CD4-positive, alpha-beta T cell (primary cell): Measurements from ENCODE around the gene SYTL3. TPM values are rescaled to one million over a fixed set of nuclear protein-coding genes. Genes with fewer than 3 reads are reported as not detected.

Source experiments
- ATAC-seq: fragments of 200-7000 bp; cut with Tn5 transposase; one replicate; pipeline ENCODE4 v1.10.0; 2022; ENCODE audit warnings: mild to moderate bottlenecking; ENCODE audit not compliant: poor library complexity
- CTCF ChIA-PET: fragments of 350-600 bp; sonication (Branson Sonifier 250); formaldehyde crosslinking; loops from one replicate; lab custom pipeline; 2021; ENCODE audit warnings: antibody characterized with exemption, inconsistent platforms; lab: Charles Lee
- POLR2A ChIA-PET: fragments of 350-600 bp; sonication (Branson Sonifier 250); formaldehyde crosslinking; loops from one replicate; lab custom pipeline; 2021; ENCODE audit warnings: antibody characterized with exemption, inconsistent platforms; lab: Charles Lee
- DNase-seq, 14 experiments: peaks; one replicate each; pipeline ENCODE4 v3.0.0-alpha.2; 2013 to 2020; ENCODE audit warnings: mixed read lengths in 2 of 14
- H3K27ac ChIP-seq, 2 donors: one replicate each; pipeline versions ENCODE4 v1.5.1 to v1.7.0; 2013; ENCODE audit warnings: low read length in 2 of 2, low read depth in 1 of 2, mild to moderate bottlenecking in 1 of 2
- H3K27me3 ChIP-seq, 2 experiments: 1 replicate in 1 of 2; 2 replicates in 1 of 2; pipeline versions ENCODE4 v1.6.1 to v1.7.0; 2013; ENCODE audit warnings: low read length in 2 of 2, control low read depth in 1 of 2, mild to moderate bottlenecking in 1 of 2, moderate library complexity in 1 of 2; ENCODE audit not compliant: insufficient read depth in 2 of 2, control insufficient read depth in 1 of 2
- H3K36me3 ChIP-seq: one replicate; pipeline ENCODE4 v1.6.1; 2013; ENCODE audit warnings: low read length, control low read depth; ENCODE audit not compliant: insufficient read depth
- H3K4me1 ChIP-seq: one replicate; pipeline ENCODE4 v1.6.1; 2013; ENCODE audit warnings: low read length, control low read depth; ENCODE audit not compliant: insufficient read depth
- H3K4me3 ChIP-seq: one replicate; pipeline ENCODE4 v1.5.1; 2013; ENCODE audit warnings: mild to moderate bottlenecking, low read length, moderate library complexity
- H3K9me3 ChIP-seq, 2 experiments: 1 replicate in 1 of 2; 2 replicates in 1 of 2; pipeline versions ENCODE4 v1.6.1 to v1.7.0; 2013; ENCODE audit warnings: low read length in 2 of 2, mild to moderate bottlenecking in 2 of 2, control low read depth in 1 of 2, moderate library complexity in 1 of 2; ENCODE audit not compliant: control insufficient read depth in 1 of 2, insufficient read depth in 1 of 2
- H3K27ac Mint-ChIP-seq: one replicate; pipeline ENCODE4 v1.8.0; 2020; ENCODE audit warnings: mixed read lengths
- H3K27me3 Mint-ChIP-seq: one replicate; pipeline ENCODE4 v1.8.0; 2021; ENCODE audit warnings: mixed read lengths
- H3K36me3 Mint-ChIP-seq: one replicate; pipeline ENCODE4 v1.8.0; 2021; ENCODE audit warnings: low read depth, mixed read lengths
- H3K4me1 Mint-ChIP-seq: one replicate; pipeline ENCODE4 v1.8.0; 2021; ENCODE audit warnings: low read depth, mixed read lengths
- H3K4me3 Mint-ChIP-seq: one replicate; pipeline ENCODE4 v1.8.0; 2020; ENCODE audit warnings: mild to moderate bottlenecking, mixed read lengths
- H3K9me3 Mint-ChIP-seq: one replicate; pipeline ENCODE4 v1.8.0; 2020; ENCODE audit warnings: mixed read lengths
- intact Hi-C, 2 experiments: fragments of 100-400 bp; cut with DNase I in 1 of 2; cut with micrococcal nuclease in 1 of 2; formaldehyde crosslinking; loops; one replicate each; pipeline versions ENCODE4 v1.15.1 to v1.9.0; 2023 to 2025; cut with DNase I, micrococcal nuclease
- total RNA-seq, 174 experiments: library from RNA in 2 of 174; stranded (reverse) in 2 of 174; gene quantifications; one replicate each; pipeline ENCODE4 v1.2.3 and lab custom pipeline; 2021 to 2026
- TF ChIP-seq, protein P1 (sequence below): fragments of 200-600 bp; IDR thresholded peaks from one replicate; pipeline ENCODE4 v1.8.0; 2022; ENCODE audit warnings: antibody characterized with exemption, mild to moderate bottlenecking

SYTL3 gene
- total RNA-seq, 2 experiments from 2014 or later: 41.2 to 42.7 TPM

DNA sequence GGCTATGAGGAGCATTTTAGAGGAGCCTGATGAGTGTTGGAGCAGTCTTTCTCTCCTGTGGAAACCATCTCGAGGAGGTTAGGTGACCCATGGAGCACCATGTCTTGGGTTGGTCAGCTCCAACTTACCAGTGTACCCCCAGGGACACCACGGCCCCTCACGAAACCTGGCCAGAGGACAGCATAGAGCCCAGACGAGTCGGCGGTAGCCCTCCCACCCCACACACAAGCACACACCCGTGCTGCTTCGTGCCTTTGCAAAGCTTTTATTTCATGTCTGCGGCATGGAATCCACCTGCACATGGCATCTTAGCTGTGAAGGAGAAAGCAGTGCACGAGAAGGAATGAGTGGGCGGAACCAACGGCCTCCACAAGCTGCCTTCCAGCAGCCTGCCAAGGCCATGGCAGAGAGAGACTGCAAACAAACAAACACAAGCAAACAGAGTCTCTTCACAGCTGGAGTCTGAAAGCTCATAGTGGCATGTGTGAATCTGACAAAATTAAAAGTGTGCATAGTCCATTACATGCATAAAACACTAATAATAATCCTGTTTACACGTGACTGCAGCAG is 115.7 kb downstream of the SYTL3 start:
- POLR2A ChIA-PET: no interaction called here
- peak; percentile 10 for ATAC-seq

DNA sequence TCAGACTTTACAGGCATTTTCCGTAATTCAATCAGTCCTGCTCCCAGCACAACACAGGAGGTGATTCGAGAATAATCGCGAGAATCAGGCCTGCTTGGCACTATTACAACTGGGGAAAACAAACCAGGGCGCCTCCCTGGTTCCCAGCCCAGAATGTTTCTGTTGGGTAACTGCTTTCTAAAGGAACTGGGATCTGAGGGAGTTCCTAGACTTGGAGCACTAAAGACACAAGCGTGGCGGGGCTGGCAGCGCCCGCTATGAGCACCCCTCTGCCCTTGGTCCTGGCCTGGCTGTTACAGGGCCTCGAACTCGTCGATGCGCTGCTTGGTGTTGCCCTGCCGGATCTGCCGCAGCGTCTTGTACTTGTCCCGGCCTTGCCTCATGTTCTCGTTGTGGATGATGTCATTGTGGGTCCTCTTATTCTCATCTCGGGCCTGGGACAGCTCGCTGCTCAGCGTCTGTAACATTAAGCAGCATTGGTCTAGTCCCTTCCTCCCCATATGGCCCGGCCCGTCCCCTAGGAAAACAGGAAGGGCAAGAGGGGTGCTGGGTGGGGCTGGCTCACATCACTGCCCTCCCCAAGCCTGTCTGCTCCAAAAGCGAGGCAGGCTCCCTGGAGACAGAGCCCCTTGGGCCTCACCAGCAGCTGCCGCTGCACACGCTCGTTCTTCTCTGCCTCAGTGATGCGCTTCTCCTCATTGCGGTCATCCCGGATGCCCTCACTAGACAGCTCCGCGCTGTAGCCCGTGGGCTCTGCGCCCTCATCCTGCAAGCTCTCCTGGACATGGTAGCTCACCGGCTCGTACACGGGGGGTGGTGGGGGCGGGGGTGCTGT is 117.0 kb downstream of the SYTL3 start:
- peak in 1 of 14 experiments; percentile 44 for DNase-seq
- Histone ChIP-seq H3K4me1 (peaks cover 14% of the 10 kb centered on the region), H3K36me3 (peaks cover 97% of the 10 kb centered on the region), H3K9me3 (peaks cover 0 to 8% of the 10 kb centered on the region in 2 experiments), H3K27ac (no peak overlapping the region), H3K27me3 (no peaks in the 10 kb centered on the region), H3K4me3 (no peak overlapping the region)
- Mint-ChIP-seq H3K4me3 (peak overlapping the region; percentile 39), H3K27me3 (peaks cover 8% of the 10 kb centered on the region), H3K27ac (peak overlapping the region; percentile 74), H3K36me3 (peaks cover 99% of the 10 kb centered on the region), H3K9me3 (no peaks in the 10 kb centered on the region), H3K4me1 (peaks cover 18% of the 10 kb centered on the region)
- TF ChIP-seq, protein P1, sequence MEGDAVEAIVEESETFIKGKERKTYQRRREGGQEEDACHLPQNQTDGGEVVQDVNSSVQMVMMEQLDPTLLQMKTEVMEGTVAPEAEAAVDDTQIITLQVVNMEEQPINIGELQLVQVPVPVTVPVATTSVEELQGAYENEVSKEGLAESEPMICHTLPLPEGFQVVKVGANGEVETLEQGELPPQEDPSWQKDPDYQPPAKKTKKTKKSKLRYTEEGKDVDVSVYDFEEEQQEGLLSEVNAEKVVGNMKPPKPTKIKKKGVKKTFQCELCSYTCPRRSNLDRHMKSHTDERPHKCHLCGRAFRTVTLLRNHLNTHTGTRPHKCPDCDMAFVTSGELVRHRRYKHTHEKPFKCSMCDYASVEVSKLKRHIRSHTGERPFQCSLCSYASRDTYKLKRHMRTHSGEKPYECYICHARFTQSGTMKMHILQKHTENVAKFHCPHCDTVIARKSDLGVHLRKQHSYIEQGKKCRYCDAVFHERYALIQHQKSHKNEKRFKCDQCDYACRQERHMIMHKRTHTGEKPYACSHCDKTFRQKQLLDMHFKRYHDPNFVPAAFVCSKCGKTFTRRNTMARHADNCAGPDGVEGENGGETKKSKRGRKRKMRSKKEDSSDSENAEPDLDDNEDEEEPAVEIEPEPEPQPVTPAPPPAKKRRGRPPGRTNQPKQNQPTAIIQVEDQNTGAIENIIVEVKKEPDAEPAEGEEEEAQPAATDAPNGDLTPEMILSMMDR: no peak
- intact Hi-C loops: no loop called here
- ChIA-PET CTCF (no interaction called here), POLR2A (no interaction called here)
- no peak for ATAC-seq

More for the DNA sequence above, 115.7 kb downstream of the SYTL3 start:
- intact Hi-C loops: no loop called here
- Histone ChIP-seq H3K27me3 (no peaks in the 10 kb centered on the region), H3K4me3 (no peak overlapping the region), H3K4me1 (peaks cover 2% of the 10 kb centered on the region), H3K36me3 (peaks cover 92% of the 10 kb centered on the region), H3K9me3 (peaks cover 0 to 8% of the 10 kb centered on the region in 2 experiments), H3K27ac (no peak overlapping the region)
- TF ChIP-seq, protein P1: no peak
- H3K9me3 Mint-ChIP-seq: no peaks in the 10 kb centered on the region
- CTCF ChIA-PET: interaction anchor here (0.6 to 1.7 kb wide), 3 partner anchors 16 to 207 kb away, joined by 3 to 5 read pairs (median 4); no protein-coding TSS in a partner anchor
- H3K27me3 Mint-ChIP-seq: peaks cover 8% of the 10 kb centered on the region
- peak overlapping the region; percentile 85 for H3K27ac Mint-ChIP-seq
- peaks cover 96% of the 10 kb centered on the region for H3K36me3 Mint-ChIP-seq
- DNase-seq: peak in 1 of 14 experiments; percentile 53
- H3K4me1 Mint-ChIP-seq: peaks cover 6% of the 10 kb centered on the region
- H3K4me3 Mint-ChIP-seq: peak overlapping the region; percentile 62

DNA sequence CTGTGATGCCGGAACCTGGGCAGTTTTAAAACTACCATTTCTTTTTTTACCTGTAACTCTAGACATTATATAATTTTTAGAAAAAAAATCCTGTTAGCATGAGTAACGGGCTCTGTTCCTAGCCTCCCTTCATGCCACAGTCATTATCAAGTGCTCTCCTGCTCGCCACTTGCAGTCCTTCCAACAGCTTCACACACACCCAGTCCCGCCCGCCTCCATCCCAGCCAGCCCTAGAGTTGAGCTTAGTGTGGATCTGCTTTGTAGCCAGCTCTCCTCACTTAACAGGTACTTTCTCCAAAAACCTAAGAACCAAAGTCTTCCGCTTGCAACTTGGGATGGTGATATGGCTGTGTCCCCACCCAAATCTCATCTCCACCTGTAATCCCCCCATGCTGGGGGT is 117.9 kb downstream of the SYTL3 start:
- POLR2A ChIA-PET: no interaction called here
- Histone ChIP-seq H3K4me1 (peaks cover 23% of the 10 kb centered on the region), H3K9me3 (peaks cover 0 to 8% of the 10 kb centered on the region in 2 experiments), H3K36me3 (peaks cover 99% of the 10 kb centered on the region), H3K27ac (no peak overlapping the region), H3K4me3 (no peak overlapping the region), H3K27me3 (no peaks in the 10 kb centered on the region)
- peaks cover 99% of the 10 kb centered on the region for H3K36me3 Mint-ChIP-seq
- TF ChIP-seq, protein P1: no peak
- intact Hi-C loops: no loop called here
- DNase-seq (peak in 1 of 14 experiments; percentile 37), ATAC-seq (no peak)
- no peaks in the 10 kb centered on the region for H3K9me3 Mint-ChIP-seq
- CTCF ChIA-PET: interaction anchor here (1.6 kb wide), 1 partner anchor 26 kb away, joined by 6 read pairs; no protein-coding TSS in a partner anchor
- H3K4me3 Mint-ChIP-seq: peak overlapping the region; percentile 40
- peak overlapping the region; percentile 74 for H3K27ac Mint-ChIP-seq
- H3K27me3 Mint-ChIP-seq: peaks cover 8% of the 10 kb centered on the region
- peaks cover 27% of the 10 kb centered on the region for H3K4me1 Mint-ChIP-seq
